Ovary (tissue), 9 donors: Measurements from ENCODE around the gene PLEKHF1. TPM values are rescaled to one million over a fixed set of nuclear protein-coding genes. Genes with fewer than 3 reads are reported as not detected.

Experiments
- DNase-seq, 5 donors: peaks; one replicate each; pipeline ENCODE4 v3.0.0-alpha.2; 2019 to 2020
- H3K27ac ChIP-seq, 2 donors: fragments of 200-600 bp; one replicate each; pipeline versions ENCODE4 v1.5.1 to v1.8.0; 2019 to 2022
- H3K27me3 ChIP-seq: fragments of 200-600 bp; one replicate; pipeline ENCODE4 v1.8.0; 2022
- H3K36me3 ChIP-seq: fragments of 200-600 bp; sonication (generic); one replicate; pipeline ENCODE4 v1.5.1; 2019
- H3K4me1 ChIP-seq: one replicate; pipeline ENCODE4 v1.8.1; 2013; ENCODE audit warnings: mild to moderate bottlenecking, moderate library complexity; ENCODE audit not compliant: insufficient read depth
- H3K4me3 ChIP-seq: fragments of 200-600 bp; sonication (generic); one replicate; pipeline ENCODE4 v1.5.1; 2017
- H3K9me3 ChIP-seq, 2 donors: fragments of 200-600 bp in 1 of 2; sonication (generic) in 1 of 2; one replicate each; pipeline versions ENCODE4 v1.5.1 to v1.8.1; 2013 to 2019; ENCODE audit warnings: mild to moderate bottlenecking in 1 of 2, moderate library complexity in 1 of 2
- CTCF ChIP-seq, 3 donors: fragments of 450-650 bp in 2 of 3; fragments of 200-600 bp in 1 of 3; IDR thresholded peaks; one replicate each; pipeline versions ENCODE4 v1.5.1 to v1.8.0; 2016 to 2022; ENCODE audit warnings: antibody characterized with exemption in 3 of 3, mild to moderate bottlenecking in 1 of 3
- EP300 ChIP-seq: sonication (generic); formaldehyde crosslinking; IDR thresholded peaks from one replicate; pipeline ENCODE4 v1.6.1; 2017; ENCODE audit warnings: antibody characterized with exemption
- POLR2A ChIP-seq: fragments of 450-650 bp; IDR thresholded peaks from one replicate; pipeline ENCODE4 v1.6.1; 2017; ENCODE audit warnings: antibody characterized with exemption, mild to moderate bottlenecking, moderate library complexity
- WGBS, 3 donors: extraction: QIAGEN DNeasy Blood & Tissue Kit in 1 of 3; methylation state at CpG; one replicate each; pipeline versions ENCODE4 v1.1.5 to v1.1.7; 2013 to 2017; 5-methylcytosine and 5-hydroxymethylcytosine counted together
- intact Hi-C, 4 donors: fragments of 100-400 bp; cut with DNase I; formaldehyde crosslinking; loops; one replicate each; pipeline versions ENCODE4 v1.11.0 to v1.15.1; 2022 to 2023
- polyA plus RNA-seq, 2 donors: library from polyadenylated mRNA; stranded (reverse); fragments of 200-250 nt in 1 of 2; fragments of 350-450 nt in 1 of 2; fragmentation: Illumina TruSeq in 1 of 2; extraction: RNeasy Lipid Tissue Mini Kit (QIAGEN cat#74804) in 1 of 2; gene quantifications; one replicate each; pipeline ENCODE4 v1.2.3, GENCODE V29; 2013 to 2014
- total RNA-seq, 7 donors: library from RNA; depleted of rRNA in 2 of 7; stranded (reverse); fragments of >200 nt in 2 of 7; fragmentation: NEBNext Ultra II Directional in 3 of 7; extraction: Animal tissue kit (Norgen Biotek cat#: 25700) in 3 of 7; gene quantifications; one replicate each; pipeline versions ENCODE4 v1.1.0 to v1.2.4, GENCODE V29; 2016 to 2023
- donor health status: DM: no; HTN: no; CAD: no; lungs with moderate emphysema.
- donor health status: DM: no; HTN: no; CAD: no.
- donor health status: Bipolar disorder and iron deficiency.
- donor health status: DM: yes; HTN: yes; CAD: no.
- donor health status: DM: no; HTN: no; CAD: no.
- donor health status: DM: yes; HTN: yes; CAD: no.

PLEKHF1 gene
- total and polyA plus RNA-seq, 9 donors: 0.92 to 19.1 (median 13.7) TPM

GRCh38 chr19:29664753-29665214 is 477 bp upstream of the PLEKHF1 start:
- Histone ChIP-seq H3K36me3 (no peaks in the 10 kb centered on the region), H3K4me3 (peak overlapping the region; percentile 91), H3K9me3 (no peaks in the 10 kb centered on the region), H3K4me1 (peaks cover 14% of the 10 kb centered on the region), H3K27ac (peak overlapping the region; percentile 72 to 76), H3K27me3 (no peaks in the 10 kb centered on the region)
- 33 to 41% (median 34%) methylated on average over 20 to 22 of the region's 22 CpGs for WGBS, 3 donors
- intact Hi-C loops: loop anchor here in 3 of 4 donors (5.0 to 10.0 kb wide), 3 partner anchors 50 to 60 kb away; partner anchors contain the start of gene POP4 (in 2 of the 3)
- no peak for DNase-seq
- TF ChIP-seq CTCF (IDR thresholded peaks at IDR 0.05): no peak
- no peak for TF ChIP-seq POLR2A
- TF ChIP-seq EP300: no peak

- peak overlapping the region; percentile 91 for H3K4me3 ChIP-seq
- no peaks in the 10 kb centered on the region for H3K9me3 ChIP-seq
- H3K4me1 ChIP-seq: peaks cover 13% of the 10 kb centered on the region
- H3K36me3 ChIP-seq: no peaks in the 10 kb centered on the region
- peak overlapping the region; percentile 72 to 86 for H3K27ac ChIP-seq
- WGBS, 3 donors: 3 to 4% (median 4%) methylated on average over 28 to 30 of the region's 30 CpGs
- intact Hi-C loops: loop anchor here in 2 of 4 donors (10.0 kb wide), 2 partner anchors 51 to 61 kb away; partner anchors contain the start of gene POP4 (in 1 of the 2)
- H3K27me3 ChIP-seq: no peaks in the 10 kb centered on the region
- TF ChIP-seq CTCF (IDR thresholded peaks at IDR 0.05) (no peak), EP300 (no peak), POLR2A (no peak)
- peak; percentile 39 to 72 (median 65) for DNase-seq
Measured at GRCh38 chr19:29665826-29666577, 741 bp downstream of the PLEKHF1 start.

GRCh38 chr19:29666578-29667386 is 1.5 kb downstream of the PLEKHF1 start:
- peaks cover 9% of the 10 kb centered on the region for H3K4me1 ChIP-seq
- intact Hi-C loops: loop anchor here in 2 of 4 donors (10.0 kb wide), 2 partner anchors 52 to 62 kb away; partner anchors contain the start of gene POP4 (in 1 of the 2)
- peak overlapping the region; percentile 91 for H3K4me3 ChIP-seq
- WGBS, 3 donors: 5 to 7% (median 7%) methylated on average over 20 of the region's 20 CpGs
- TF ChIP-seq POLR2A (peak; percentile 23), EP300 (peak; percentile 62), CTCF (IDR thresholded peaks at IDR 0.05) (no peak)
- H3K36me3 ChIP-seq: no peaks in the 10 kb centered on the region
- no peaks in the 10 kb centered on the region for H3K27me3 ChIP-seq
- peak overlapping the region; percentile 72 to 86 for H3K27ac ChIP-seq
- no peaks in the 10 kb centered on the region for H3K9me3 ChIP-seq
- DNase-seq: peak; percentile 75 to 86 (median 82)

- H3K36me3 ChIP-seq: no peaks in the 10 kb centered on the region
- TF ChIP-seq POLR2A: no peak
- no peak for TF ChIP-seq EP300
- TF ChIP-seq CTCF (IDR thresholded peaks at IDR 0.05): no peak
- H3K27ac ChIP-seq: peak overlapping the region in 1 of 2 donors; percentile 72
- no peaks in the 10 kb centered on the region for H3K9me3 ChIP-seq
- 69 to 76% (median 70%) methylated on average over 10 to 11 of the region's 11 CpGs for WGBS, 3 donors
- no peak for DNase-seq
- no peak overlapping the region for H3K4me3 ChIP-seq
- H3K4me1 ChIP-seq: peaks cover 9% of the 10 kb centered on the region
- H3K27me3 ChIP-seq: no peaks in the 10 kb centered on the region
- intact Hi-C loops: loop anchor here in 2 of 4 donors (10.0 kb wide), 2 partner anchors 53 to 63 kb away; partner anchors contain the start of gene POP4 (in 1 of the 2)
Measured at GRCh38 chr19:29667387-29667783, 2.1 kb downstream of the PLEKHF1 start.
